Keratinocyte (primary cell): ENCODE data around the gene RB1. TPM values are rescaled to one million over a fixed set of nuclear protein-coding genes. Genes with fewer than 3 reads are reported as not detected.

Experiments used
- DNase-seq: peaks from one replicate; pipeline ENCODE4 v3.0.0-alpha.2; 2011; ENCODE audit warnings: low read depth, missing footprints, low spot score
- FAIRE-seq: peaks from 2 replicates; lab custom pipeline; 2011; peaks lifted over from hg19 to GRCh38; lab: Jason Lieb, UNC
- H2AFZ ChIP-seq: 2 replicates; pipeline ENCODE4 v1.6.0; 2012; ENCODE audit warnings: low read length, control low read depth, inconsistent platforms; ENCODE audit not compliant: control insufficient read depth
- H3K27ac ChIP-seq: 2 replicates; pipeline ENCODE4 v1.5.1; 2011; ENCODE audit warnings: low read length; ENCODE audit not compliant: control insufficient read depth, insufficient read depth
- H3K27me3 ChIP-seq: 3 replicates; pipeline ENCODE4 v1.6.0; 2011; ENCODE audit warnings: low read length; ENCODE audit not compliant: control insufficient read depth, insufficient read depth; ENCODE audit errors: extremely low read depth
- H3K36me3 ChIP-seq, 2 experiments: 2 replicates in 1 of 2; 3 replicates in 1 of 2; pipeline ENCODE4 v1.5.1; 2011; ENCODE audit warnings: low read length in 2 of 2, mild to moderate bottlenecking in 1 of 2; ENCODE audit not compliant: control insufficient read depth in 2 of 2, insufficient read depth in 2 of 2; ENCODE audit errors: extremely low read depth in 1 of 2
- H3K4me1 ChIP-seq: 3 replicates; pipeline ENCODE4 v1.5.1; 2011; ENCODE audit warnings: low read length; ENCODE audit not compliant: control insufficient read depth, insufficient read depth; ENCODE audit errors: extremely low read depth
- H3K4me2 ChIP-seq: 3 replicates; pipeline ENCODE4 v1.6.0; 2011; ENCODE audit warnings: low read depth, low read length; ENCODE audit not compliant: control insufficient read depth, insufficient read depth; ENCODE audit errors: extremely low read depth
- H3K4me3 ChIP-seq, 3 experiments: fragments of 200-600 bp in 1 of 3; sonication (generic) in 1 of 3; 2 replicates in 2 of 3; 3 replicates in 1 of 3; pipeline ENCODE4 v1.5.1; 2011 to 2016; ENCODE audit warnings: low read length in 3 of 3, mild to moderate bottlenecking in 3 of 3, control low read depth in 2 of 3, inconsistent platforms in 1 of 3, low read depth in 1 of 3, mixed read lengths in 1 of 3, mixed run types in 1 of 3, moderate library complexity in 1 of 3; ENCODE audit not compliant: control insufficient read depth in 2 of 3, insufficient read depth in 2 of 3; ENCODE audit errors: extremely low read depth in 1 of 3
- H3K79me2 ChIP-seq: 2 replicates; pipeline ENCODE4 v1.6.0; 2012; ENCODE audit warnings: low read length; ENCODE audit not compliant: control insufficient read depth, insufficient read depth
- H3K9ac ChIP-seq: 3 replicates; pipeline ENCODE4 v1.6.0; 2011; ENCODE audit warnings: low read length; ENCODE audit not compliant: control insufficient read depth, insufficient read depth; ENCODE audit errors: extremely low read depth
- H3K9me1 ChIP-seq: 3 replicates; pipeline ENCODE4 v1.6.0; 2011; ENCODE audit warnings: low read length; ENCODE audit not compliant: control insufficient read depth, insufficient read depth; ENCODE audit errors: extremely low read depth
- H3K9me3 ChIP-seq: 2 replicates; pipeline ENCODE4 v1.5.1; 2012; ENCODE audit warnings: low read depth, low read length; ENCODE audit not compliant: control insufficient read depth
- H4K20me1 ChIP-seq: 3 replicates; pipeline ENCODE4 v1.6.0; 2011; ENCODE audit warnings: low read length; ENCODE audit not compliant: control insufficient read depth, insufficient read depth; ENCODE audit errors: extremely low read depth
- CTCF ChIP-seq, 3 experiments: IDR thresholded peaks in 1 of 3; conservative IDR thresholded peaks in 1 of 3; optimal IDR thresholded peaks in 1 of 3; 2 replicates in 2 of 3; 3 replicates in 1 of 3; pipeline versions ENCODE3 to v1.5.1; 2011; ENCODE audit warnings: low read length in 3 of 3, mild to moderate bottlenecking in 3 of 3, moderate library complexity in 2 of 3, control low read depth in 1 of 3, inconsistent platforms in 1 of 3; ENCODE audit not compliant: insufficient read depth in 2 of 3; ENCODE audit errors: extremely low read depth in 1 of 3
- EZH2 ChIP-seq: IDR thresholded peaks from one replicate; pipeline ENCODE4 v1.6.1; 2012; ENCODE audit warnings: inconsistent platforms, mild to moderate bottlenecking, low read length, moderate library complexity
- dilution Hi-C: fragments of 300-500 bp; cut with MboI; formaldehyde crosslinking; loops from one replicate; pipeline ENCODE4 v1.7.0; 2020; ENCODE audit warnings: low sequenced_read_pairs; ENCODE audit not compliant: extremely low pct_ligation_motif_present
- polyA plus RNA-seq, 5 experiments: library from polyadenylated mRNA; depleted of rRNA in 3 of 5; stranded (reverse) in 3 of 5; stranded (forward) in 1 of 5; unstranded in 1 of 5; fragments of >200 nt; gene quantifications; 1 replicate in 1 of 5; 2 replicates in 3 of 5; 3 replicates in 1 of 5; pipeline versions ENCODE4 v1.2.1 to v1.2.3, GENCODE V29; 2011 to 2012; ENCODE audit warnings: missing spikeins in 2 of 5, low read depth in 1 of 5, low replicate concordance in 1 of 5

RB1 gene
- polyA plus RNA-seq, 1 donor (not counting 4 experiments of a cell fraction or from before 2014, with no cell fraction given): 22.4 TPM

DNA sequence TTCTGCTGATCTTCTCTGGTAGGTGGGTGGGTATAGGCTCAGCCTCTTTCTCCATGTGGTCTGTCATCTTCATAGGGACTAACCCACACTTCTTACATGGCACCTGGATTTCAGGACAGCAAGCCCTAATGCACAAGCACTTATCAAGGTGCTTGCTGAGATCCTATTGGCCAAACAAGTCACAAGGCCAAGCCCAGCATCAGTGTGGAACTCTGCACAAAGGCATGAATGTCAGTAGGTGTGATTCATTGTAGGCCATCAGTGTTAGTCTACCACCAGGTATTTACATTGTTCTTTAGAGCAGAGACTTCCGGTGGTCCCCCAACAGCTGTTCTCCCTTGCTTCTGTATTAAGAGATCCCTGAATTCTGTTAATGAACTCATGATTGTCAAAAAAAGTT, 8.3 kb upstream of the RB1 start:
- no peaks in the 10 kb centered on the region for H3K4me1 ChIP-seq
- H4K20me1 ChIP-seq: no peaks in the 10 kb centered on the region
- no peaks in the 10 kb centered on the region for H3K36me3 ChIP-seq
- FAIRE-seq: no peak
- no peak overlapping the region for H3K9ac ChIP-seq
- no peaks in the 10 kb centered on the region for H3K9me1 ChIP-seq
- H3K79me2 ChIP-seq: no peaks in the 10 kb centered on the region
- H3K4me2 ChIP-seq: no peak overlapping the region
- no peak overlapping the region for H2AFZ ChIP-seq
- no peak overlapping the region for H3K4me3 ChIP-seq
- TF ChIP-seq CTCF (optimal IDR thresholded peaks at IDR 0.05 in 1 of 3, IDR thresholded peaks at IDR 0.05 in 1 of 3, conservative IDR thresholded peaks at IDR 0.05 in 1 of 3; ENCODE audit: extremely low read depth in 1 of 3, insufficient read depth in 2 of 3, low read length in 3 of 3): no peak
- no peak for TF ChIP-seq EZH2
- no peaks in the 10 kb centered on the region for H3K27me3 ChIP-seq
- DNase-seq: no peak
- dilution Hi-C loops: no loop called here
- no peak overlapping the region for H3K27ac ChIP-seq
- no peaks in the 10 kb centered on the region for H3K9me3 ChIP-seq

GRCh38 chr13:48296528-48296927, 7.0 kb upstream of the RB1 start:
- H3K79me2 ChIP-seq: no peaks in the 10 kb centered on the region
- H3K4me1 ChIP-seq: no peaks in the 10 kb centered on the region
- dilution Hi-C loops: no loop called here
- H3K9me3 ChIP-seq: no peaks in the 10 kb centered on the region
- H4K20me1 ChIP-seq: no peaks in the 10 kb centered on the region
- H3K27ac ChIP-seq: no peak overlapping the region
- H3K27me3 ChIP-seq: no peaks in the 10 kb centered on the region
- no peak overlapping the region for H3K9ac ChIP-seq
- no peak overlapping the region for H3K4me2 ChIP-seq
- TF ChIP-seq EZH2 (no peak), CTCF (optimal IDR thresholded peaks at IDR 0.05 in 1 of 3, IDR thresholded peaks at IDR 0.05 in 1 of 3, conservative IDR thresholded peaks at IDR 0.05 in 1 of 3; ENCODE audit: extremely low read depth in 1 of 3, insufficient read depth in 2 of 3, low read length in 3 of 3) (no peak)
- DNase-seq (no peak), FAIRE-seq (no peak)
- no peak overlapping the region for H2AFZ ChIP-seq
- no peak overlapping the region for H3K4me3 ChIP-seq
- no peaks in the 10 kb centered on the region for H3K9me1 ChIP-seq
- H3K36me3 ChIP-seq: no peaks in the 10 kb centered on the region
